ENCODE data around the gene DENND1A. TPM values are rescaled to one million over a fixed set of nuclear protein-coding genes. Genes with fewer than 3 reads are reported as not detected.
A peak's percentile ranks its signal among the peaks of the same experiment; 100 is the strongest.

The DENND1A gene
- polyA plus RNA-seq, 1 donor = 12.2 TPM

GRCh38 chr9:123534336-123534735 is 395.6 kb downstream of the DENND1A start:
- DNase-seq (ENCODE audit: low read depth) = no peak

- no peak for DNase-seq (ENCODE audit: low read depth)
Measured at GRCh38 chr9:123530244-123530643, 399.7 kb downstream of the DENND1A start.

- DNase-seq (ENCODE audit: low read depth) = no peak
Measured at GRCh38 chr9:123528501-123528900, 401.4 kb downstream of the DENND1A start.

GRCh38 chr9:123527981-123528380 is 401.9 kb downstream of the DENND1A start:
- no peak for DNase-seq (ENCODE audit: low read depth)

- no peak for DNase-seq (ENCODE audit: low read depth)
Measured at GRCh38 chr9:123525957-123526356, 404.0 kb downstream of the DENND1A start.

GRCh38 chr9:123525424-123525823 is 404.5 kb downstream of the DENND1A start:
- DNase-seq (ENCODE audit: low read depth) = no peak

DNA sequence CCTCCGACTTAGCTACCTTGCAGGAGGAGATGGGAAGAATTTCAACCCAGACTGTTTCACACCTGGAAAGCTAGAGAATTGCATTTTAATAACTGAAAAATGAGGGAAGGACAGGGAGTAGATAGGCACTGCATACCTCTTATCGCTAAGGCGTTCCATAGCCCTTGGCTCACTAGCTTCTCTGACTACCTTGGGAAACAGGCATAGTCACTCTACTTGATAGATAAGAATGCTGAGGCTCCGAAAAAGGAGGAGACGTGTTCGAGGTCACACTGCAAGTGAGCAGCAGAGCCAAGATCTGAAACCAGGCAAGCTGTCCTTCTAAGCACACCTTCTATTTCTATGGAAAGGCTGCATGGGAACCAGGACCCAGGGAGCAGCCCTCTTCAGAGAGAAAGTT is 405.1 kb downstream of the DENND1A start:
- DNase-seq (ENCODE audit: low read depth) = no peak

GRCh38 chr9:123523845-123524244 is 406.1 kb downstream of the DENND1A start:
- DNase-seq (ENCODE audit: low read depth) = no peak

- DNase-seq (ENCODE audit: low read depth) = no peak
Measured at GRCh38 chr9:123523001-123523400, 406.9 kb downstream of the DENND1A start.

DNA sequence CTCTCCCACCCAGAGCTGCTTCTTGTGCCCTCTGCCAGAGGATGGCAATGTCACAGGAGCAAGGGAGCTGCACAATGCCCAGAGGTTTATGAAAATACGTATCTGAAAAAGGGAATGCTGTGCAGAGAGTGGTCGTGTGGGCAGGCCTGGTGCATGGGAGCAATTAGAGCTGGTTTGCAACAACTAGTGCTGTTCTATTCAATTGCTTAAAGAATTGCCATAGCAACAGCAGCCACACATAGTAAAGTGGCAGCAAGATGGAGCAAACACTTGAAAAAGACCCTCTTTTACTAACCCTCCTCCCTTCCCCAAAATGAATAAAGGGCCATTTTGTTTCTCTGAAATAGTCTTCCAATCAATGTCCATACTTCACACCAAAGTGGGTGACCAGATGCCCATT is 407.7 kb downstream of the DENND1A start:
- DNase-seq (ENCODE audit: low read depth) = no peak

DNA sequence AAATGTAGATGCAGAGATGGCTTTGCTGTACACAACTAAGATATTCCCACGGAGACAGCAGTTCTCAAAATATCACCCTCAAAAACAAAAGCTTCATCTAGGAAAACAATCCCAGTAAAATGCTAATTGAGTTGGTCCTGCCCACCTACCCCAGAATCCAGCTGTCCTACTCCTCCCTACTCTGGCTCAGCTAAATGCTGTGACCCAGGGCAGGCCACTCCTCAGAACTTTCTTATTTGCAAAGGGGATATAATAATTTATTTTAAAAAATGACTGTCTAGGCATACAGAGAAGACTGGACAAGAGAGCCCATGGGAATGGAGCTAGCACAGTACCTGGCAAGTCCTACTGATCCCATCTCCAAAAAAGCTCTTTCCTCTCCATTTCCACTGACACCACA is 411.6 kb downstream of the DENND1A start:
- DNase-seq (ENCODE audit: low read depth) = no peak

DNA sequence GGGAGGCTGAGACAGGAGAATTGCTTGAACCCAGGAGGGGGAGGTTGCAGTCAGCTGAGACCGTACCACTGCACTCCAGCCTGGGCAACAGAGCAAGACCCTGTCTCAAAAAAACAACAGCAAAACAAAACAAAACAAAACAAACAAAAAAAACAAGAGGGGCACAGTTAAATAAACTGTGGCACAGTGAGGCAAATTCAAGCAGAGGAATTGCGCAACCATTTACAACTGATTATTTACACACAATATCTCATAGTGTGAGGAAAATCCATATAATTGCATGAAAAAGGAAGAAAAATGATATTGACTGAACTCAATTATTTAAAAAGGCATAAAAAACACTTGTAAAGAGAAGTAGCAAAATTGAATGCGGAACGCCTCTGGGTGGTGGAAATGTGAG is 412.4 kb downstream of the DENND1A start:
- no peak for DNase-seq (ENCODE audit: low read depth)

DNA sequence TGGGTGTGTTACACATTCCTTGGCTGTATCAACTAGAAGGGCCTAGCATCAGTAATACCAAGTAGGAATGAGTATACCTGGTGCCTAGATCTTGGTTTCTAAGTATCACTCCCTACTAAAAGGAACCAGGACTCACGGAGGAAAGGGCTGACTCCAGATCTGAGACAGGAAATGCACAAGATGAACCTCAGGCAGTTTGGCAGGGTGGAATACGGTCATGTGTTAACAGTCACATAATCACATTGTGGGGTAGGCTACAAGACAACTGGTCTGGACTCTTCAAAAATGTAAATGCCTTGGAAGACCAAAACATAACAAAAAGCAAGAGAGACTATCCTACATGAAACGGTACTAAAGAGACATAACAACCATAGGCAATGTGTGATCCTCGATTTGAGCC is 415.2 kb downstream of the DENND1A start:
- no peak for DNase-seq (ENCODE audit: low read depth)

GRCh38 chr9:123513554-123513953 is 416.4 kb downstream of the DENND1A start:
- no peak for DNase-seq (ENCODE audit: low read depth)

DNA sequence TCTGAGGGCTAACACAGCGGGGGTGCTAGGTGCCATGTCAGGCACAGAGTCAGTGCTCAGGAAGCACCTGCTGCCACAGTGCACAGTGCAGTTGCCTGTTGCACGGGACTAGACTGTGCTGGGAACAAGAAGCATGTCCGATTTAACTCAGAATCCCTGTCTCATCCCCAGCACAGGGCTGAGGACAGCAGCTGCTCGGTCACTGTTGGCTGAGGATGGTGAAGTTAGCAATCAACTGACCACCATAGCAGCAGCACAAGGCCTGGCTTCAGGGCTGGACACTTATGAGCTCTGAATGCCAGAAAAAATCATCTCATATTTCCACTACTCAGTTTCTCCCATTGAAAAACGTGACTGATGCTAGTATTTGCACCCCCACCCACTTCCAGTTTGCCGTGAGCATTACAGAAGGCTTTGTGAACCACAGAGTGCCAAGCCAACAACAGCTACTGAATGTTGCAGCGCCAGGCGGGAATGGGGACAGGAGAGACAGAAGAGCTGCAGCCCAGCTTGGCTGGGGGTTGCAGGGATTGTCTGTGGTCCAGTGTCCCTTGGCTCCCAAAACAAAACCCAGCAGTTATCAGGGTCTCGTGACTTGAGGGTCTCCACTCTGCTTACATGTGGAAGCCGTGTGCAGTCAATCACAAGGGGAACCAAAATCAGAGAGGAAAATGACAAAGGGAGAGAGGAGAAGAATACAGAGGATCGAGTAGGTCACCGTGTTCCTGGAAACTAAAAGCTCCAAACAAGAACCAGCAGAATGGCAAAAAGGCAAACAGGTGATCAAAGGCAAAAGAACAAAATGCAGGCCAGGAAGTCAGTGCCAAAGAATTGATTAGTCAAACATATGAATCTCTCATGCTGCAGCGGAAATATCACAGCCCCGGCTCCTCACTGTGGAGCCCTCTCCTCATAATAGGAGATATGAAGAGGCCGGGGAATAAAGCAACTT is 418.3 kb downstream of the DENND1A start:
- DNase-seq (ENCODE audit: low read depth) = no peak

- no peak for DNase-seq (ENCODE audit: low read depth)
Measured at GRCh38 chr9:123509646-123510045, 420.3 kb downstream of the DENND1A start.

DNA sequence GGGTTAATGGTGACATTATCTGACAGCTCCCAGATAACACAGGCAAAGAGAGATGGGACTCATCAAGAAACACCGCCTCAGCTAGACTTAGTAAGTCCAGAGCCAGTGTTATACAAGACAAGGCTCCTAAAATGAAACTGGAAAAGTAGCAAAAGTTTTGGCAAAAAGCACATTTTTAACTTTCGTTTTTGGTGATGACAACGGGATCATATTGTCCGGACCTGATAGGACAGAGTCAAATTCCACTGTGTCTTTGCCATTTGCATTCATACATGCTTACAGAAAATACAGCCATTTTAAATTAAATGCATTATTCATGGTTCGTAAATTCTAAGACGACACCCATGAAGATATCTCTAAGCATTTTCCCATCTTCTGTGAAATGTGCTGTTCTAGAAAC is 421.9 kb downstream of the DENND1A start:
- DNase-seq (ENCODE audit: low read depth) = peak; percentile 20

GRCh38 chr9:123505496-123505895 is 424.4 kb downstream of the DENND1A start:
- no peak for DNase-seq (ENCODE audit: low read depth)

- no peak for DNase-seq (ENCODE audit: low read depth)
Measured at GRCh38 chr9:123500336-123500735, 429.6 kb downstream of the DENND1A start.

GRCh38 chr9:123497830-123498229 is 432.1 kb downstream of the DENND1A start:
- DNase-seq (ENCODE audit: low read depth) = no peak

- no peak for DNase-seq (ENCODE audit: low read depth)
Measured at GRCh38 chr9:123495731-123496130, 434.2 kb downstream of the DENND1A start.

- no peak for DNase-seq (ENCODE audit: low read depth)
Measured at GRCh38 chr9:123493627-123494026, 436.3 kb downstream of the DENND1A start.

- DNase-seq (ENCODE audit: low read depth) = no peak
Measured at GRCh38 chr9:123490688-123491087, 439.2 kb downstream of the DENND1A start.

Data from forelimb muscle (tissue), 1 donor.